WTC11 (cell line): ENCODE results near the gene OLFM2. TPM values are rescaled to one million over a fixed set of nuclear protein-coding genes. Genes with fewer than 3 reads are reported as not detected.

Experiments
- ATAC-seq: fragments of 200-7000 bp; cut with Tn5 transposase; 2 replicates; pipeline ENCODE4 v1.10.0; 2021; ENCODE audit warnings: mild to moderate bottlenecking, moderate library complexity
- CTCF ChIA-PET: fragments of 300-600 bp; sonication (Branson Sonifier 250); formaldehyde crosslinking; loops from one replicate; lab custom pipeline; 2021; ENCODE audit warnings: antibody characterized with exemption; lab: Charles Lee
- POLR2A ChIA-PET: fragments of 350-600 bp; sonication (Branson Sonifier 250); formaldehyde crosslinking; loops from one replicate; lab custom pipeline; 2021; ENCODE audit warnings: antibody characterized with exemption; lab: Charles Lee
- DNase-seq: peaks from one replicate; pipeline ENCODE4 v3.0.0; 2021; ENCODE audit warnings: low spot score
- H3K27ac Mint-ChIP-seq: 2 replicates; pipeline ENCODE4 v1.8.0; 2021; ENCODE audit warnings: mixed read lengths
- H3K27me3 Mint-ChIP-seq: 2 replicates; pipeline ENCODE4 v1.8.0; 2021; ENCODE audit warnings: low read depth, mild to moderate bottlenecking, moderate library complexity, mixed read lengths
- H3K36me3 Mint-ChIP-seq: 2 replicates; pipeline ENCODE4 v1.8.0; 2021; ENCODE audit warnings: mixed read lengths
- H3K4me1 Mint-ChIP-seq: 2 replicates; pipeline ENCODE4 v1.8.0; 2022; ENCODE audit warnings: mixed read lengths
- H3K4me3 Mint-ChIP-seq: 2 replicates; pipeline ENCODE4 v1.8.0; 2021; ENCODE audit warnings: mild to moderate bottlenecking, moderate library complexity, mixed read lengths
- H3K9me3 Mint-ChIP-seq: 2 replicates; pipeline ENCODE4 v1.8.0; 2021; ENCODE audit warnings: mixed read lengths
- FOXJ3 ChIP-seq: sonication (generic); formaldehyde crosslinking; IDR thresholded peaks from 2 replicates; pipeline ENCODE4 v1.9.0; 2021; ENCODE audit warnings: missing genetic modification reagents, mild to moderate bottlenecking, borderline replicate concordance
- GRHL2 ChIP-seq: fragments of 250-450 bp; sonication (Bioruptor Pico); IDR thresholded peaks from 2 replicates; pipeline ENCODE4 v1.8.0; 2022; ENCODE audit warnings: mild to moderate bottlenecking, moderate library complexity; ENCODE audit not compliant: insufficient replicate concordance, severe bottlenecking
- IRF2 ChIP-seq: sonication (generic); formaldehyde crosslinking; IDR thresholded peaks from 2 replicates; pipeline ENCODE4 v1.8.0; 2022; ENCODE audit warnings: low read depth, missing genetic modification reagents, borderline replicate concordance
- KAT7 ChIP-seq: sonication (generic); formaldehyde crosslinking; IDR thresholded peaks from 2 replicates; pipeline ENCODE4 v1.8.1; 2023; ENCODE audit warnings: missing genetic modification reagents, mild to moderate bottlenecking, borderline replicate concordance
- NFE2L1 ChIP-seq: sonication (generic); formaldehyde crosslinking; IDR thresholded peaks from 2 replicates; pipeline ENCODE4 v1.8.1; 2023; ENCODE audit warnings: missing genetic modification reagents
- NR1H2 ChIP-seq: sonication (generic); formaldehyde crosslinking; IDR thresholded peaks from 2 replicates; pipeline ENCODE4 v1.9.0; 2021; ENCODE audit warnings: mild to moderate bottlenecking, moderate library complexity, missing genetic modification reagents
- OVOL2 ChIP-seq: fragments of 250-450 bp; sonication (Bioruptor Pico); IDR thresholded peaks from 2 replicates; pipeline ENCODE4 v1.9.0; 2021; ENCODE audit warnings: mild to moderate bottlenecking, borderline replicate concordance
- SMAD4 ChIP-seq: sonication (generic); formaldehyde crosslinking; IDR thresholded peaks from 2 replicates; pipeline ENCODE4 v1.8.0; 2022; ENCODE audit warnings: mild to moderate bottlenecking, missing genetic modification reagents
- ZNF138 ChIP-seq: sonication (generic); formaldehyde crosslinking; conservative IDR thresholded peaks from 2 replicates; pipeline ENCODE4 v1.8.1; 2022; ENCODE audit warnings: mild to moderate bottlenecking, moderate library complexity, missing genetic modification reagents
- ZNF671 ChIP-seq: fragments of 250-450 bp; sonication (Bioruptor Pico); IDR thresholded peaks from 2 replicates; pipeline ENCODE4 v1.8.0; 2021; ENCODE audit warnings: mild to moderate bottlenecking
- total RNA-seq: library from RNA; stranded (reverse); gene quantifications from 3 replicates; pipeline ENCODE4 v1.2.3, GENCODE V29; 2021
- TF ChIP-seq, protein P1 (sequence below): fragments of 250-450 bp; sonication (Bioruptor Pico); IDR thresholded peaks from 2 replicates; pipeline ENCODE4 v1.9.0; 2021; ENCODE audit warnings: moderate library complexity, mild to moderate bottlenecking, inconsistent platforms, borderline replicate concordance
- TF ChIP-seq, protein P2 (sequence below): sonication (generic); formaldehyde crosslinking; IDR thresholded peaks from 2 replicates; pipeline ENCODE4 v1.8.1; 2022; ENCODE audit warnings: missing genetic modification reagents, borderline replicate concordance
- TF ChIP-seq, protein P3 (sequence below): sonication (generic); formaldehyde crosslinking; IDR thresholded peaks from 2 replicates; pipeline ENCODE4 v1.8.1; 2023; ENCODE audit warnings: mild to moderate bottlenecking, missing genetic modification reagents
- TF ChIP-seq, protein P4 (sequence below): sonication (generic); formaldehyde crosslinking; IDR thresholded peaks from 2 replicates; pipeline ENCODE4 v1.8.1; 2023; ENCODE audit warnings: mild to moderate bottlenecking, missing genetic modification reagents
- TF ChIP-seq, protein P5 (sequence below): fragments of 250-450 bp; sonication (Bioruptor Pico); IDR thresholded peaks from 2 replicates; pipeline ENCODE4 v1.9.0; 2021; ENCODE audit warnings: mild to moderate bottlenecking, borderline replicate concordance

Gene OLFM2
- total RNA-seq, 1 experiment from 2014 or later: 66.0 TPM

DNA sequence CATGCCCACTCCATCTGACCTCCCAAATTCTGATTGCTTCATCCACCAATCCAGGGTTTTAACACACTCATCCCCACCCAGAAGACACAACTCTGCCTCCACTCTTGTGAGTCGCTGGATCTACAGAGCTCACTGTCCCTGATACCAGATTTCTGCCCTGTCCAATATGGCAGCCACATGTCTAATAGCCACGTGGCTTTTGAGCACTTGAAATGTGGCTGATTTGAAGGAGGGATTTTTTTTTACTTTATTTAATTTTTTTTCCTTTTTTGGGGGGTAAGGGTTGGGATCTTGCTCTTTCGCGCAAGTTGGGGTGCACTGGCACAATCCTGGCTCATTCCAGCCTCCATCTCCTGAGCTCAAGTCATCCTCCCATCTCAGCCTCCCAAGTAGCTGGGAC lies 24.8 kb upstream of the OLFM2 start (continued):
- TF ChIP-seq, protein P1, sequence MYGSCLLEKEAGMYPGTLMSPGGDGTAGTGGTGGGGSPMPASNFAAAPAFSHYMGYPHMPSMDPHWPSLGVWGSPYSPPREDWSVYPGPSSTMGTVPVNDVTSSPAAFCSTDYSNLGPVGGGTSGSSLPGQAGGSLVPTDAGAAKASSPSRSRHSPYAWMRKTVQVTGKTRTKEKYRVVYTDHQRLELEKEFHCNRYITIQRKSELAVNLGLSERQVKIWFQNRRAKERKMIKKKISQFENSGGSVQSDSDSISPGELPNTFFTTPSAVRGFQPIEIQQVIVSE (CRISPR knock-in tag): no peak
- TF ChIP-seq, protein P2, sequence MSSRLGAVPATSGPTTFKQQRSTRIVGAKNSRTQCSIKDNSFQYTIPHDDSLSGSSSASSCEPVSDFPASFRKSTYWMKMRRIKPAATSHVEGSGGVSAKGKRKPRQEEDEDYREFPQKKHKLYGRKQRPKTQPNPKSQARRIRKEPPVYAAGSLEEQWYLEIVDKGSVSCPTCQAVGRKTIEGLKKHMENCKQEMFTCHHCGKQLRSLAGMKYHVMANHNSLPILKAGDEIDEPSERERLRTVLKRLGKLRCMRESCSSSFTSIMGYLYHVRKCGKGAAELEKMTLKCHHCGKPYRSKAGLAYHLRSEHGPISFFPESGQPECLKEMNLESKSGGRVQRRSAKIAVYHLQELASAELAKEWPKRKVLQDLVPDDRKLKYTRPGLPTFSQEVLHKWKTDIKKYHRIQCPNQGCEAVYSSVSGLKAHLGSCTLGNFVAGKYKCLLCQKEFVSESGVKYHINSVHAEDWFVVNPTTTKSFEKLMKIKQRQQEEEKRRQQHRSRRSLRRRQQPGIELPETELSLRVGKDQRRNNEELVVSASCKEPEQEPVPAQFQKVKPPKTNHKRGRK (CRISPR knock-in tag): no peak
- TF ChIP-seq KAT7 (CRISPR knock-in tag): no peak
- no peak for TF ChIP-seq OVOL2
- TF ChIP-seq NFE2L1 (CRISPR knock-in tag): no peak
- TF ChIP-seq, protein P3, sequence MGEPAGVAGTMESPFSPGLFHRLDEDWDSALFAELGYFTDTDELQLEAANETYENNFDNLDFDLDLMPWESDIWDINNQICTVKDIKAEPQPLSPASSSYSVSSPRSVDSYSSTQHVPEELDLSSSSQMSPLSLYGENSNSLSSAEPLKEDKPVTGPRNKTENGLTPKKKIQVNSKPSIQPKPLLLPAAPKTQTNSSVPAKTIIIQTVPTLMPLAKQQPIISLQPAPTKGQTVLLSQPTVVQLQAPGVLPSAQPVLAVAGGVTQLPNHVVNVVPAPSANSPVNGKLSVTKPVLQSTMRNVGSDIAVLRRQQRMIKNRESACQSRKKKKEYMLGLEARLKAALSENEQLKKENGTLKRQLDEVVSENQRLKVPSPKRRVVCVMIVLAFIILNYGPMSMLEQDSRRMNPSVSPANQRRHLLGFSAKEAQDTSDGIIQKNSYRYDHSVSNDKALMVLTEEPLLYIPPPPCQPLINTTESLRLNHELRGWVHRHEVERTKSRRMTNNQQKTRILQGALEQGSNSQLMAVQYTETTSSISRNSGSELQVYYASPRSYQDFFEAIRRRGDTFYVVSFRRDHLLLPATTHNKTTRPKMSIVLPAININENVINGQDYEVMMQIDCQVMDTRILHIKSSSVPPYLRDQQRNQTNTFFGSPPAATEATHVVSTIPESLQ (CRISPR knock-in tag): no peak
- no peak for TF ChIP-seq GRHL2 (CRISPR knock-in tag)
- TF ChIP-seq NR1H2 (CRISPR knock-in tag): no peak
- TF ChIP-seq, protein P4, sequence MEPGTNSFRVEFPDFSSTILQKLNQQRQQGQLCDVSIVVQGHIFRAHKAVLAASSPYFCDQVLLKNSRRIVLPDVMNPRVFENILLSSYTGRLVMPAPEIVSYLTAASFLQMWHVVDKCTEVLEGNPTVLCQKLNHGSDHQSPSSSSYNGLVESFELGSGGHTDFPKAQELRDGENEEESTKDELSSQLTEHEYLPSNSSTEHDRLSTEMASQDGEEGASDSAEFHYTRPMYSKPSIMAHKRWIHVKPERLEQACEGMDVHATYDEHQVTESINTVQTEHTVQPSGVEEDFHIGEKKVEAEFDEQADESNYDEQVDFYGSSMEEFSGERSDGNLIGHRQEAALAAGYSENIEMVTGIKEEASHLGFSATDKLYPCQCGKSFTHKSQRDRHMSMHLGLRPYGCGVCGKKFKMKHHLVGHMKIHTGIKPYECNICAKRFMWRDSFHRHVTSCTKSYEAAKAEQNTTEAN: no peak
- TF ChIP-seq, all 79 proteins: peak for 0

DNA sequence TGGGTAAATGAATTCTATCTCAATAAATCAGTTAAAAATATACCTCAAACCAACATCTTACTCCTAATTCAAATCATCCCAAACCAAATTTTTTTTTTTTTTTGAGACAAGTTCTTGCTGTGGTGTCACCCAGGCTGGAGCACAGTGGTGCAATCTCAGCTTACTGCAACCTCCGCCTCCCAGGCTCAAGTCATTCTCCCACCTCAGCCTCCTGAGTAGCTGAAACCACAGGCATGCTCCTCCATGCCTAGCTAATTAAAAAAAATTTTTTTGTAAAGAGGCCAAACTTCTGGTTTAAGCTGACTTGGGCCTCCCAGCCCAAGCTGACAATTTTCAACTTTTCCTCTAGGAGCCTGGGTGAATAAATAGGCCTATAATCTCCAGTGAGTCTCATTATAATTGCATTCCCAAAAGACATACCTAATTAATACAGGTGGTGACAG lies 22.1 kb upstream of the OLFM2 start:
- ATAC-seq (no peak), DNase-seq (no peak)
- no peak overlapping the region for H3K27ac Mint-ChIP-seq
- CTCF ChIA-PET: interaction anchor here (1.1 to 5.6 kb wide), 2 partner anchors 42 to 69 kb away, joined by 7 to 41 read pairs; no protein-coding TSS in a partner anchor
- H3K36me3 Mint-ChIP-seq: no peaks in the 10 kb centered on the region
- TF ChIP-seq SMAD4 (CRISPR knock-in tag) (no peak), ZNF138 (CRISPR knock-in tag) (no peak), FOXJ3 (CRISPR knock-in tag) (no peak), ZNF671 (CRISPR knock-in tag) (no peak), IRF2 (no peak)
- TF ChIP-seq, protein P5, sequence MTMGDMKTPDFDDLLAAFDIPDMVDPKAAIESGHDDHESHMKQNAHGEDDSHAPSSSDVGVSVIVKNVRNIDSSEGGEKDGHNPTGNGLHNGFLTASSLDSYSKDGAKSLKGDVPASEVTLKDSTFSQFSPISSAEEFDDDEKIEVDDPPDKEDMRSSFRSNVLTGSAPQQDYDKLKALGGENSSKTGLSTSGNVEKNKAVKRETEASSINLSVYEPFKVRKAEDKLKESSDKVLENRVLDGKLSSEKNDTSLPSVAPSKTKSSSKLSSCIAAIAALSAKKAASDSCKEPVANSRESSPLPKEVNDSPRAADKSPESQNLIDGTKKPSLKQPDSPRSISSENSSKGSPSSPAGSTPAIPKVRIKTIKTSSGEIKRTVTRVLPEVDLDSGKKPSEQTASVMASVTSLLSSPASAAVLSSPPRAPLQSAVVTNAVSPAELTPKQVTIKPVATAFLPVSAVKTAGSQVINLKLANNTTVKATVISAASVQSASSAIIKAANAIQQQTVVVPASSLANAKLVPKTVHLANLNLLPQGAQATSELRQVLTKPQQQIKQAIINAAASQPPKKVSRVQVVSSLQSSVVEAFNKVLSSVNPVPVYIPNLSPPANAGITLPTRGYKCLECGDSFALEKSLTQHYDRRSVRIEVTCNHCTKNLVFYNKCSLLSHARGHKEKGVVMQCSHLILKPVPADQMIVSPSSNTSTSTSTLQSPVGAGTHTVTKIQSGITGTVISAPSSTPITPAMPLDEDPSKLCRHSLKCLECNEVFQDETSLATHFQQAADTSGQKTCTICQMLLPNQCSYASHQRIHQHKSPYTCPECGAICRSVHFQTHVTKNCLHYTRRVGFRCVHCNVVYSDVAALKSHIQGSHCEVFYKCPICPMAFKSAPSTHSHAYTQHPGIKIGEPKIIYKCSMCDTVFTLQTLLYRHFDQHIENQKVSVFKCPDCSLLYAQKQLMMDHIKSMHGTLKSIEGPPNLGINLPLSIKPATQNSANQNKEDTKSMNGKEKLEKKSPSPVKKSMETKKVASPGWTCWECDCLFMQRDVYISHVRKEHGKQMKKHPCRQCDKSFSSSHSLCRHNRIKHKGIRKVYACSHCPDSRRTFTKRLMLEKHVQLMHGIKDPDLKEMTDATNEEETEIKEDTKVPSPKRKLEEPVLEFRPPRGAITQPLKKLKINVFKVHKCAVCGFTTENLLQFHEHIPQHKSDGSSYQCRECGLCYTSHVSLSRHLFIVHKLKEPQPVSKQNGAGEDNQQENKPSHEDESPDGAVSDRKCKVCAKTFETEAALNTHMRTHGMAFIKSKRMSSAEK: no peak
- POLR2A ChIA-PET: no interaction called here
- no peak overlapping the region for H3K4me3 Mint-ChIP-seq
- peaks cover 12% of the 10 kb centered on the region; the same call in 1 of the 2 replicates for H3K4me1 Mint-ChIP-seq
- peaks cover 5% of the 10 kb centered on the region for H3K27me3 Mint-ChIP-seq
- H3K9me3 Mint-ChIP-seq: no peaks in the 10 kb centered on the region
